Measurements from ENCODE around the gene RPUSD3.

Gene RPUSD3

GRCh38 chr3:9803494-9803893 lies 40.3 kb downstream of the RPUSD3 start:
- H3K27me3 ChIP-seq (replicated peaks; ENCODE audit: insufficient read depth, low read length): no peaks in the 10 kb centered on the region
- no peaks in the 10 kb centered on the region for H3K9me3 ChIP-seq (replicated peaks; ENCODE audit: insufficient read depth, low read length)
- H3K36me3 ChIP-seq (replicated peaks; ENCODE audit: insufficient read depth, low read length): peaks cover 25% of the 10 kb centered on the region
- no peaks in the 10 kb centered on the region; the same call in 1 of the 2 replicates for H3K79me2 ChIP-seq (ENCODE audit: low read length)
- DNase-seq: no peak
- TF ChIP-seq EZH2 (optimal IDR thresholded peaks at IDR 0.05; ENCODE audit: low read depth, low read length): no peak
- no peak for TF ChIP-seq CTCF (IDR thresholded peaks at IDR 0.05; ENCODE audit: low read length)
- no peak overlapping the region for H3K4me3 ChIP-seq (ENCODE audit: low read length)
- no peak overlapping the region for H3K27ac ChIP-seq (ENCODE audit: low read length)
- H3K9me2 ChIP-seq (replicated peaks; ENCODE audit: insufficient read depth, low read length): no peaks in the 10 kb centered on the region
- no peak overlapping the region for H3K4me2 ChIP-seq (ENCODE audit: low read depth, low read length)
- no peaks in the 10 kb centered on the region for H4K20me1 ChIP-seq (ENCODE audit: insufficient read depth, low read length)
- no peak overlapping the region for H3K9ac ChIP-seq (ENCODE audit: low read length)
- no peak overlapping the region for H2AFZ ChIP-seq (ENCODE audit: low read length)
- H3F3A ChIP-seq (ENCODE audit: insufficient read depth, low read length): peaks cover 3% of the 10 kb centered on the region; the same call in 1 of the 2 replicates
- H3K4me1 ChIP-seq (ENCODE audit: low read length): no peaks in the 10 kb centered on the region

GRCh38 chr3:9800529-9800928 lies 43.3 kb downstream of the RPUSD3 start:
- Histone ChIP-seq H2AFZ (ENCODE audit: low read length) (no peak overlapping the region), H3K4me2 (ENCODE audit: low read depth, low read length) (no peak overlapping the region), H3K9ac (ENCODE audit: low read length) (no peak overlapping the region), H3F3A (ENCODE audit: insufficient read depth, low read length) (no peaks in the 10 kb centered on the region), H3K4me1 (ENCODE audit: low read length) (no peaks in the 10 kb centered on the region), H3K27me3 (replicated peaks; ENCODE audit: insufficient read depth, low read length) (no peaks in the 10 kb centered on the region), H3K9me2 (replicated peaks; ENCODE audit: insufficient read depth, low read length) (no peaks in the 10 kb centered on the region), H4K20me1 (ENCODE audit: insufficient read depth, low read length) (no peaks in the 10 kb centered on the region), H3K79me2 (ENCODE audit: low read length) (peaks cover 27% of the 10 kb centered on the region), H3K27ac (ENCODE audit: low read length) (no peak overlapping the region), H3K9me3 (replicated peaks; ENCODE audit: insufficient read depth, low read length) (no peaks in the 10 kb centered on the region), H3K36me3 (replicated peaks; ENCODE audit: insufficient read depth, low read length) (peaks cover 32% of the 10 kb centered on the region), H3K4me3 (ENCODE audit: low read length) (no peak overlapping the region)
- TF ChIP-seq EZH2phosphoT487 (IDR thresholded peaks at IDR 0.05; ENCODE audit: low read length) (no peak), CTCF (IDR thresholded peaks at IDR 0.05; ENCODE audit: low read length) (no peak; the same call in 1 of the 2 replicates), EZH2 (optimal IDR thresholded peaks at IDR 0.05; ENCODE audit: low read depth, low read length) (no peak)
- DNase-seq: no peak

- H3F3A ChIP-seq (ENCODE audit: insufficient read depth, low read length): no peaks in the 10 kb centered on the region
- H3K4me3 ChIP-seq (ENCODE audit: low read length): no peak overlapping the region
- H3K4me2 ChIP-seq (ENCODE audit: low read depth, low read length): no peak overlapping the region
- no peak overlapping the region for H3K9ac ChIP-seq (ENCODE audit: low read length)
- H3K27ac ChIP-seq (ENCODE audit: low read length): no peak overlapping the region
- TF ChIP-seq CTCF (IDR thresholded peaks at IDR 0.05; ENCODE audit: low read length) (no peak), EZH2phosphoT487 (IDR thresholded peaks at IDR 0.05; ENCODE audit: low read length) (no peak), EZH2 (optimal IDR thresholded peaks at IDR 0.05; ENCODE audit: low read depth, low read length) (no peak)
- peaks cover 17% of the 10 kb centered on the region for H3K36me3 ChIP-seq (replicated peaks; ENCODE audit: insufficient read depth, low read length)
- no peak overlapping the region for H2AFZ ChIP-seq (ENCODE audit: low read length)
- H3K9me3 ChIP-seq (replicated peaks; ENCODE audit: insufficient read depth, low read length): no peaks in the 10 kb centered on the region
- DNase-seq: no peak
- H3K27me3 ChIP-seq (replicated peaks; ENCODE audit: insufficient read depth, low read length): no peaks in the 10 kb centered on the region
- H3K9me2 ChIP-seq (replicated peaks; ENCODE audit: insufficient read depth, low read length): no peaks in the 10 kb centered on the region
- H4K20me1 ChIP-seq (ENCODE audit: insufficient read depth, low read length): no peaks in the 10 kb centered on the region
- H3K4me1 ChIP-seq (ENCODE audit: low read length): no peaks in the 10 kb centered on the region
- H3K79me2 ChIP-seq (ENCODE audit: low read length): peaks cover 54% of the 10 kb centered on the region
Measured at GRCh38 chr3:9797196-9797945, 46.4 kb downstream of the RPUSD3 start.

Data from MM.1S (cell line).